HepG2 (cell line): ENCODE results near the gene NRG2.

ENCODE experiments used
- ETV6 ChIP-seq: sonication (generic); formaldehyde crosslinking; conservative IDR thresholded peaks from 2 replicates; pipeline ENCODE4 v1.4.0; 2020; ENCODE audit warnings: missing genetic modification reagents
- EZH2 ChIP-seq: conservative IDR thresholded peaks from 2 replicates; pipeline ENCODE4 v1.6.1; 2012; ENCODE audit warnings: mild to moderate bottlenecking, low read depth, low read length, moderate library complexity
- JUN ChIP-seq: sonication (generic); formaldehyde crosslinking; IDR thresholded peaks from 2 replicates; pipeline ENCODE4 v1.4.0; 2020; ENCODE audit warnings: mild to moderate bottlenecking, missing genetic modification reagents
- MEIS2 ChIP-seq: sonication (generic); formaldehyde crosslinking; IDR thresholded peaks from 2 replicates; pipeline ENCODE4 v1.9.0; 2021; ENCODE audit warnings: mild to moderate bottlenecking, missing genetic modification reagents
- SETDB1 ChIP-seq: sonication (generic); formaldehyde crosslinking; IDR thresholded peaks from 2 replicates; pipeline ENCODE4 v1.5.1; 2020; ENCODE audit warnings: missing genetic modification reagents, mild to moderate bottlenecking, borderline replicate concordance
- SIX1 ChIP-seq: sonication (generic); formaldehyde crosslinking; IDR thresholded peaks from 2 replicates; pipeline ENCODE4 v1.4.0; 2020; ENCODE audit warnings: missing genetic modification reagents, borderline replicate concordance
- SUZ12 ChIP-seq: fragments of 150-350 bp; IDR thresholded peaks from 2 replicates; pipeline ENCODE4 v1.6.1; 2014; ENCODE audit warnings: low read depth, low read length
- TOPORS ChIP-seq: sonication (generic); formaldehyde crosslinking; IDR thresholded peaks from 2 replicates; pipeline ENCODE4 v1.8.0; 2023; ENCODE audit warnings: mild to moderate bottlenecking, missing genetic modification reagents
- ZBTB21 ChIP-seq: sonication (generic); formaldehyde crosslinking; IDR thresholded peaks from 2 replicates; pipeline ENCODE4 v1.4.0; 2020; ENCODE audit warnings: missing genetic modification reagents
- ZNF274 ChIP-seq: sonication (generic); formaldehyde crosslinking; IDR thresholded peaks from 2 replicates; pipeline ENCODE4 v1.5.1; 2020; ENCODE audit warnings: mild to moderate bottlenecking, missing genetic modification reagents
- ZSCAN21 ChIP-seq: sonication (generic); formaldehyde crosslinking; IDR thresholded peaks from 2 replicates; pipeline ENCODE4 v1.8.0; 2022; ENCODE audit warnings: mild to moderate bottlenecking, missing genetic modification reagents, moderate library complexity, borderline replicate concordance
- TF ChIP-seq, protein P1 (sequence below), 2 experiments: fragments of 450-650 bp in 1 of 2; sonication (generic) in 1 of 2; formaldehyde crosslinking in 1 of 2; IDR thresholded peaks; 2 replicates each; pipeline versions ENCODE4 v1.6.1 to v1.8.0; 2016 to 2022; ENCODE audit warnings: antibody characterized with exemption in 1 of 2, mild to moderate bottlenecking in 1 of 2, missing genetic modification reagents in 1 of 2
- TF ChIP-seq, protein P2 (sequence below), 2 experiments: sonication (generic) in 1 of 2; formaldehyde crosslinking in 1 of 2; IDR thresholded peaks; 2 replicates each; pipeline versions ENCODE4 v1.5.1 to v1.6.1; 2011 to 2020; ENCODE audit warnings: borderline replicate concordance in 1 of 2, low read depth in 1 of 2, low read length in 1 of 2, mild to moderate bottlenecking in 1 of 2, missing genetic modification reagents in 1 of 2, moderate library complexity in 1 of 2
- TF ChIP-seq, protein P3 (sequence below): sonication (generic); formaldehyde crosslinking; IDR thresholded peaks from 2 replicates; pipeline ENCODE4 v1.4.0; 2020; ENCODE audit warnings: missing genetic modification reagents

DNA sequence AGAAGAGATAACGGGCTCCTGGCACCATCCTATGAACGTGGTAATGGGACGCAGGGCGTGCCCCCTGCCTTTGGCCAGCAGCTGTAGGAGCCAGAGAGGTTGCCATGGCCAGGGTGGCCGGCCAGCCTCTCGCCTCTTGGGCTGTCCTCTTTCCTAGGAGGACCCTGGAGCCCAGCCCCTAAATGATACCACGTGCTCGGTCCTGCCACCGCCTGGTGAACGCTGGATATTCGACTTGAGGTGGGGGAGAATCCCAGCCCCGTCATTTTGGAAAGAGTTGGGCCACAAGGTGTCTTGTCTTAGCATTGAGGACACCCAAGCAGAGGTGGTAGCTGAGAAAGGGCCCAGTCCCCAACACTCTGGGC, 391 bp upstream of the NRG2 start:
- TF ChIP-seq ZSCAN21 (CRISPR knock-in tag) (no peak), SIX1 (CRISPR knock-in tag) (no peak), ZNF274 (CRISPR knock-in tag) (no peak), SUZ12 (no peak), ZBTB21 (CRISPR knock-in tag) (no peak), ETV6 (CRISPR knock-in tag) (no peak), EZH2 (no peak), MEIS2 (no peak), SETDB1 (CRISPR knock-in tag) (no peak), TOPORS (CRISPR knock-in tag) (no peak), JUN (CRISPR knock-in tag) (no peak)
- TF ChIP-seq, protein P1, sequence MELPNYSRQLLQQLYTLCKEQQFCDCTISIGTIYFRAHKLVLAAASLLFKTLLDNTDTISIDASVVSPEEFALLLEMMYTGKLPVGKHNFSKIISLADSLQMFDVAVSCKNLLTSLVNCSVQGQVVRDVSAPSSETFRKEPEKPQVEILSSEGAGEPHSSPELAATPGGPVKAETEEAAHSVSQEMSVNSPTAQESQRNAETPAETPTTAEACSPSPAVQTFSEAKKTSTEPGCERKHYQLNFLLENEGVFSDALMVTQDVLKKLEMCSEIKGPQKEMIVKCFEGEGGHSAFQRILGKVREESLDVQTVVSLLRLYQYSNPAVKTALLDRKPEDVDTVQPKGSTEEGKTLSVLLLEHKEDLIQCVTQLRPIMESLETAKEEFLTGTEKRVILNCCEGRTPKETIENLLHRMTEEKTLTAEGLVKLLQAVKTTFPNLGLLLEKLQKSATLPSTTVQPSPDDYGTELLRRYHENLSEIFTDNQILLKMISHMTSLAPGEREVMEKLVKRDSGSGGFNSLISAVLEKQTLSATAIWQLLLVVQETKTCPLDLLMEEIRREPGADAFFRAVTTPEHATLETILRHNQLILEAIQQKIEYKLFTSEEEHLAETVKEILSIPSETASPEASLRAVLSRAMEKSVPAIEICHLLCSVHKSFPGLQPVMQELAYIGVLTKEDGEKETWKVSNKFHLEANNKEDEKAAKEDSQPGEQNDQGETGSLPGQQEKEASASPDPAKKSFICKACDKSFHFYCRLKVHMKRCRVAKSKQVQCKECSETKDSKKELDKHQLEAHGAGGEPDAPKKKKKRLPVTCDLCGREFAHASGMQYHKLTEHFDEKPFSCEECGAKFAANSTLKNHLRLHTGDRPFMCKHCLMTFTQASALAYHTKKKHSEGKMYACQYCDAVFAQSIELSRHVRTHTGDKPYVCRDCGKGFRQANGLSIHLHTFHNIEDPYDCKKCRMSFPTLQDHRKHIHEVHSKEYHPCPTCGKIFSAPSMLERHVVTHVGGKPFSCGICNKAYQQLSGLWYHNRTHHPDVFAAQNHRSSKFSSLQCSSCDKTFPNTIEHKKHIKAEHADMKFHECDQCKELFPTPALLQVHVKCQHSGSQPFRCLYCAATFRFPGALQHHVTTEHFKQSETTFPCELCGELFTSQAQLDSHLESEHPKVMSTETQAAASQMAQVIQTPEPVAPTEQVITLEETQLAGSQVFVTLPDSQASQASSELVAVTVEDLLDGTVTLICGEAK (IDR thresholded peaks at IDR 0.05): no peak
- TF ChIP-seq, protein P1 (CRISPR knock-in tag; IDR thresholded peaks at IDR 0.05): no peak
- TF ChIP-seq, protein P2, sequence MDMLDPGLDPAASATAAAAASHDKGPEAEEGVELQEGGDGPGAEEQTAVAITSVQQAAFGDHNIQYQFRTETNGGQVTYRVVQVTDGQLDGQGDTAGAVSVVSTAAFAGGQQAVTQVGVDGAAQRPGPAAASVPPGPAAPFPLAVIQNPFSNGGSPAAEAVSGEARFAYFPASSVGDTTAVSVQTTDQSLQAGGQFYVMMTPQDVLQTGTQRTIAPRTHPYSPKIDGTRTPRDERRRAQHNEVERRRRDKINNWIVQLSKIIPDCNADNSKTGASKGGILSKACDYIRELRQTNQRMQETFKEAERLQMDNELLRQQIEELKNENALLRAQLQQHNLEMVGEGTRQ (IDR thresholded peaks at IDR 0.05; ENCODE audit: low read depth, low read length): no peak
- TF ChIP-seq, protein P2 (CRISPR knock-in tag; IDR thresholded peaks at IDR 0.05; ENCODE audit: borderline replicate concordance): no peak
- TF ChIP-seq, protein P3, sequence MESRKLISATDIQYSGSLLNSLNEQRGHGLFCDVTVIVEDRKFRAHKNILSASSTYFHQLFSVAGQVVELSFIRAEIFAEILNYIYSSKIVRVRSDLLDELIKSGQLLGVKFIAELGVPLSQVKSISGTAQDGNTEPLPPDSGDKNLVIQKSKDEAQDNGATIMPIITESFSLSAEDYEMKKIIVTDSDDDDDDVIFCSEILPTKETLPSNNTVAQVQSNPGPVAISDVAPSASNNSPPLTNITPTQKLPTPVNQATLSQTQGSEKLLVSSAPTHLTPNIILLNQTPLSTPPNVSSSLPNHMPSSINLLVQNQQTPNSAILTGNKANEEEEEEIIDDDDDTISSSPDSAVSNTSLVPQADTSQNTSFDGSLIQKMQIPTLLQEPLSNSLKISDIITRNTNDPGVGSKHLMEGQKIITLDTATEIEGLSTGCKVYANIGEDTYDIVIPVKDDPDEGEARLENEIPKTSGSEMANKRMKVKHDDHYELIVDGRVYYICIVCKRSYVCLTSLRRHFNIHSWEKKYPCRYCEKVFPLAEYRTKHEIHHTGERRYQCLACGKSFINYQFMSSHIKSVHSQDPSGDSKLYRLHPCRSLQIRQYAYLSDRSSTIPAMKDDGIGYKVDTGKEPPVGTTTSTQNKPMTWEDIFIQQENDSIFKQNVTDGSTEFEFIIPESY: no peak
